HepG2 (cell line): ENCODE results near the gene FCN3.

Source experiments
- EZH2 ChIP-seq: conservative IDR thresholded peaks from 2 replicates; pipeline ENCODE4 v1.6.1; 2012; ENCODE audit warnings: mild to moderate bottlenecking, low read depth, low read length, moderate library complexity
- FOXA1 ChIP-seq, 2 experiments: fragments of 450-650 bp in 1 of 2; sonication (generic) in 1 of 2; formaldehyde crosslinking in 1 of 2; IDR thresholded peaks; 2 replicates each; pipeline versions ENCODE4 v1.4.0 to v1.6.1; 2016 to 2020; ENCODE audit warnings: missing genetic modification reagents in 1 of 2
- JUND ChIP-seq: sonication (generic); formaldehyde crosslinking; IDR thresholded peaks from 2 replicates; pipeline ENCODE4 v1.8.0; 2022; ENCODE audit warnings: mild to moderate bottlenecking, missing genetic modification reagents
- NFE2L2 ChIP-seq: fragments of 150-350 bp; IDR thresholded peaks from 2 replicates; pipeline ENCODE4 v1.6.1; 2014; ENCODE audit warnings: low read length
- POGZ ChIP-seq: sonication (generic); formaldehyde crosslinking; IDR thresholded peaks from 2 replicates; pipeline ENCODE4 v1.4.0; 2020; ENCODE audit warnings: mild to moderate bottlenecking, missing genetic modification reagents
- POLR2A ChIP-seq, 2 experiments: IDR thresholded peaks; 2 replicates each; pipeline ENCODE4 v1.6.1; 2011; ENCODE audit warnings: low read depth in 2 of 2, low read length in 2 of 2, mild to moderate bottlenecking in 1 of 2, moderate library complexity in 1 of 2; ENCODE audit not compliant: insufficient read depth in 1 of 2
- RFX5 ChIP-seq: IDR thresholded peaks from 2 replicates; pipeline ENCODE4 v1.6.1; 2011; ENCODE audit warnings: low read depth, low read length, improper control_type of control experiment
- XRCC5 ChIP-seq: fragments of 200-400 bp; formaldehyde crosslinking; optimal IDR thresholded peaks from 2 replicates; pipeline ENCODE3; 2017; ENCODE audit warnings: mild to moderate bottlenecking, low read length
- ZNF256 ChIP-seq: sonication (generic); formaldehyde crosslinking; conservative IDR thresholded peaks from 2 replicates; pipeline ENCODE4 v1.4.0; 2020; ENCODE audit warnings: missing genetic modification reagents
- TF ChIP-seq, protein P1 (sequence below): sonication (generic); formaldehyde crosslinking; IDR thresholded peaks from 2 replicates; pipeline ENCODE4 v1.5.1; 2020; ENCODE audit warnings: mild to moderate bottlenecking, missing genetic modification reagents, moderate library complexity
- TF ChIP-seq, protein P2 (sequence below): sonication (generic); formaldehyde crosslinking; IDR thresholded peaks from 2 replicates; pipeline ENCODE4 v1.5.0; 2020; ENCODE audit warnings: missing genetic modification reagents
- TF ChIP-seq, protein P3 (sequence below): sonication (generic); formaldehyde crosslinking; IDR thresholded peaks from 2 replicates; pipeline ENCODE4 v1.9.0; 2021; ENCODE audit warnings: missing genetic modification reagents, mild to moderate bottlenecking, borderline replicate concordance

DNA sequence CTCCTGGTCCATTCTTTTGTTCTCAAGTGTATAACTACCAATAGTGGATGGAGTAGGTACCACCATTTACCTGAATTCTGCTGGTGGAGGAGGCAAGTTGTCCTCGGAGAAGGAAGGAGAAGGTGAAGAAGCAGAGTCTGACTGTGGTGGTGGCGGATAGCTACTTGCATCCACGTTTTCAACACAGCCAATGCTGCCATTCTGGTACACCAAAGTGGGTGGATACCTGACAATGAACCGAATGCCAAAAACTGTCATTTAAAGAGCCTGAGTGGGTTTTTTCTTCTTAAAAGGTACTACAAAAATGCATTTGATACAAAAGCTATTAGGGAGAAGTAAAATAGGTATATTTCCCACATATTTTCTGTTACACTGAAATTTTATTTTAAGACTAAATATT is 37.9 kb upstream of the FCN3 start:
- no peak for TF ChIP-seq JUND (CRISPR knock-in tag)
- no peak for TF ChIP-seq RFX5
- no peak for TF ChIP-seq ZNF256
- no peak for TF ChIP-seq POGZ (CRISPR knock-in tag)
- TF ChIP-seq EZH2, result no peak
- no peak for TF ChIP-seq XRCC5
- no peak for TF ChIP-seq FOXA1 (IDR thresholded peaks at IDR 0.05)
- TF ChIP-seq FOXA1 (CRISPR knock-in tag; IDR thresholded peaks at IDR 0.05), result no peak
- TF ChIP-seq POLR2A (IDR thresholded peaks at IDR 0.05; ENCODE audit: insufficient read depth in 1 of 2, low read depth in 2 of 2, low read length in 2 of 2), result no peak
- TF ChIP-seq, protein P1, sequence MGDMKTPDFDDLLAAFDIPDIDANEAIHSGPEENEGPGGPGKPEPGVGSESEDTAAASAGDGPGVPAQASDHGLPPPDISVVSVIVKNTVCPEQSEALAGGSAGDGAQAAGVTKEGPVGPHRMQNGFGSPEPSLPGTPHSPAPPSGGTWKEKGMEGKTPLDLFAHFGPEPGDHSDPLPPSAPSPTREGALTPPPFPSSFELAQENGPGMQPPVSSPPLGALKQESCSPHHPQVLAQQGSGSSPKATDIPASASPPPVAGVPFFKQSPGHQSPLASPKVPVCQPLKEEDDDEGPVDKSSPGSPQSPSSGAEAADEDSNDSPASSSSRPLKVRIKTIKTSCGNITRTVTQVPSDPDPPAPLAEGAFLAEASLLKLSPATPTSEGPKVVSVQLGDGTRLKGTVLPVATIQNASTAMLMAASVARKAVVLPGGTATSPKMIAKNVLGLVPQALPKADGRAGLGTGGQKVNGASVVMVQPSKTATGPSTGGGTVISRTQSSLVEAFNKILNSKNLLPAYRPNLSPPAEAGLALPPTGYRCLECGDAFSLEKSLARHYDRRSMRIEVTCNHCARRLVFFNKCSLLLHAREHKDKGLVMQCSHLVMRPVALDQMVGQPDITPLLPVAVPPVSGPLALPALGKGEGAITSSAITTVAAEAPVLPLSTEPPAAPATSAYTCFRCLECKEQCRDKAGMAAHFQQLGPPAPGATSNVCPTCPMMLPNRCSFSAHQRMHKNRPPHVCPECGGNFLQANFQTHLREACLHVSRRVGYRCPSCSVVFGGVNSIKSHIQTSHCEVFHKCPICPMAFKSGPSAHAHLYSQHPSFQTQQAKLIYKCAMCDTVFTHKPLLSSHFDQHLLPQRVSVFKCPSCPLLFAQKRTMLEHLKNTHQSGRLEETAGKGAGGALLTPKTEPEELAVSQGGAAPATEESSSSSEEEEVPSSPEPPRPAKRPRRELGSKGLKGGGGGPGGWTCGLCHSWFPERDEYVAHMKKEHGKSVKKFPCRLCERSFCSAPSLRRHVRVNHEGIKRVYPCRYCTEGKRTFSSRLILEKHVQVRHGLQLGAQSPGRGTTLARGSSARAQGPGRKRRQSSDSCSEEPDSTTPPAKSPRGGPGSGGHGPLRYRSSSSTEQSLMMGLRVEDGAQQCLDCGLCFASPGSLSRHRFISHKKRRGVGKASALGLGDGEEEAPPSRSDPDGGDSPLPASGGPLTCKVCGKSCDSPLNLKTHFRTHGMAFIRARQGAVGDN (CRISPR knock-in tag), result no peak
- no peak for TF ChIP-seq NFE2L2
- TF ChIP-seq, protein P2, sequence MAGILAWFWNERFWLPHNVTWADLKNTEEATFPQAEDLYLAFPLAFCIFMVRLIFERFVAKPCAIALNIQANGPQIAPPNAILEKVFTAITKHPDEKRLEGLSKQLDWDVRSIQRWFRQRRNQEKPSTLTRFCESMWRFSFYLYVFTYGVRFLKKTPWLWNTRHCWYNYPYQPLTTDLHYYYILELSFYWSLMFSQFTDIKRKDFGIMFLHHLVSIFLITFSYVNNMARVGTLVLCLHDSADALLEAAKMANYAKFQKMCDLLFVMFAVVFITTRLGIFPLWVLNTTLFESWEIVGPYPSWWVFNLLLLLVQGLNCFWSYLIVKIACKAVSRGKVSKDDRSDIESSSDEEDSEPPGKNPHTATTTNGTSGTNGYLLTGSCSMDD (CRISPR knock-in tag), result no peak
- TF ChIP-seq, protein P3, sequence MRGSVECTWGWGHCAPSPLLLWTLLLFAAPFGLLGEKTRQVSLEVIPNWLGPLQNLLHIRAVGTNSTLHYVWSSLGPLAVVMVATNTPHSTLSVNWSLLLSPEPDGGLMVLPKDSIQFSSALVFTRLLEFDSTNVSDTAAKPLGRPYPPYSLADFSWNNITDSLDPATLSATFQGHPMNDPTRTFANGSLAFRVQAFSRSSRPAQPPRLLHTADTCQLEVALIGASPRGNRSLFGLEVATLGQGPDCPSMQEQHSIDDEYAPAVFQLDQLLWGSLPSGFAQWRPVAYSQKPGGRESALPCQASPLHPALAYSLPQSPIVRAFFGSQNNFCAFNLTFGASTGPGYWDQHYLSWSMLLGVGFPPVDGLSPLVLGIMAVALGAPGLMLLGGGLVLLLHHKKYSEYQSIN, result no peak
